H1 (cell line): ENCODE results near the gene ZBTB16. TPM values are rescaled to one million over a fixed set of nuclear protein-coding genes. Genes with fewer than 3 reads are reported as not detected.

Source experiments
- CTCF ChIA-PET: fragments of 300-600 bp; sonication (Branson Sonifier 250); formaldehyde crosslinking; loops from one replicate; lab custom pipeline; 2021; ENCODE audit not compliant: partially characterized antibody; lab: Charles Lee
- POLR2A ChIA-PET: fragments of 300-600 bp; sonication (Branson Sonifier 250); formaldehyde crosslinking; loops from one replicate; lab custom pipeline; 2021; ENCODE audit warnings: inconsistent platforms; ENCODE audit not compliant: partially characterized antibody; lab: Charles Lee
- DNase-seq, 2 experiments: peaks; one replicate each; pipeline versions ENCODE4 v3.0.0 to v3.0.0-alpha.2; 2010 to 2022; ENCODE audit warnings: low spot score in 2 of 2, low read depth in 1 of 2, mixed read lengths in 1 of 2
- FAIRE-seq: peaks from 2 replicates; lab custom pipeline; 2011; peaks lifted over from hg19 to GRCh38; lab: Jason Lieb, UNC
- H2AFZ ChIP-seq: 2 replicates; pipeline ENCODE4 v1.8.1; 2012; ENCODE audit warnings: low read length, inconsistent platforms
- H2AK5ac ChIP-seq: 2 replicates; pipeline ENCODE4 v1.6.1; 2013; ENCODE audit warnings: low read depth, low read length
- H2BK120ac ChIP-seq: replicated peaks from 2 replicates; pipeline ENCODE3; 2013; ENCODE audit warnings: low read depth, low read length, inconsistent platforms
- H2BK12ac ChIP-seq: 2 replicates; pipeline ENCODE4 v1.6.1; 2013; ENCODE audit warnings: low read depth, low read length
- H2BK15ac ChIP-seq: 2 replicates; pipeline ENCODE4 v1.6.1; 2013; ENCODE audit warnings: low read length
- H2BK20ac ChIP-seq: 2 replicates; pipeline ENCODE4 v1.6.1; 2013; ENCODE audit warnings: low read length
- H2BK5ac ChIP-seq: 2 replicates; pipeline ENCODE4 v1.6.1; 2013; ENCODE audit warnings: low read depth, low read length
- H3K14ac ChIP-seq: 2 replicates; pipeline ENCODE4 v1.6.1; 2013; ENCODE audit warnings: inconsistent platforms; ENCODE audit not compliant: insufficient read length
- H3K18ac ChIP-seq: 2 replicates; pipeline ENCODE4 v1.6.1; 2013; ENCODE audit warnings: low read length; ENCODE audit errors: extremely low read depth
- H3K23ac ChIP-seq: 2 replicates; pipeline ENCODE4 v1.6.1; 2013; ENCODE audit warnings: inconsistent platforms; ENCODE audit not compliant: insufficient read length
- H3K23me2 ChIP-seq: 2 replicates; pipeline ENCODE4 v1.6.1; 2013; ENCODE audit warnings: low read depth, low read length
- H3K27ac ChIP-seq: 2 replicates; pipeline ENCODE4 v1.6.1; 2011; ENCODE audit warnings: low read depth, low read length, inconsistent platforms
- H3K27me3 ChIP-seq, 4 experiments: replicated peaks in 1 of 4; 1 replicate in 1 of 4; 2 replicates in 3 of 4; pipeline versions ENCODE4 v1.6.1 to v1.8.1; 2011 to 2013; ENCODE audit warnings: low read length in 3 of 4, mild to moderate bottlenecking in 3 of 4, inconsistent platforms in 2 of 4, mixed read lengths in 2 of 4, moderate library complexity in 1 of 4; ENCODE audit not compliant: control insufficient read depth in 3 of 4, insufficient read depth in 3 of 4; ENCODE audit errors: extremely low read depth in 1 of 4
- H3K36me3 ChIP-seq, 4 experiments: 2 replicates each; pipeline versions ENCODE4 v1.6.1 to v1.8.1; 2011 to 2013; ENCODE audit warnings: mild to moderate bottlenecking in 4 of 4, low read length in 3 of 4, moderate library complexity in 2 of 4, control low read depth in 1 of 4, inconsistent platforms in 1 of 4; ENCODE audit not compliant: insufficient read depth in 4 of 4, control insufficient read depth in 2 of 4
- H3K4ac ChIP-seq: replicated peaks from 2 replicates; pipeline ENCODE3; 2013; ENCODE audit warnings: low read length, low read depth, mixed read lengths, inconsistent platforms; ENCODE audit not compliant: insufficient read length
- H3K4me1 ChIP-seq, 4 experiments: replicated peaks in 1 of 4; 1 replicate in 1 of 4; 2 replicates in 3 of 4; pipeline versions ENCODE4 v1.6.1 to v1.8.1; 2011 to 2013; ENCODE audit warnings: low read length in 3 of 4, inconsistent platforms in 2 of 4, mixed read lengths in 1 of 4; ENCODE audit not compliant: insufficient read depth in 4 of 4, control insufficient read depth in 3 of 4
- H3K4me2 ChIP-seq, 2 experiments: 2 replicates each; pipeline versions ENCODE4 v1.6.1 to v1.8.1; 2011 to 2013; ENCODE audit warnings: low read depth in 2 of 2, low read length in 2 of 2, control low read depth in 1 of 2, inconsistent platforms in 1 of 2, mild to moderate bottlenecking in 1 of 2; ENCODE audit not compliant: insufficient read depth in 1 of 2
- H3K4me3 ChIP-seq, 4 experiments: fragments of 200-600, 300-600 bp in 1 of 4; sonication (generic), shearing (Covaris generic), sonication (Bioruptor Twin) in 1 of 4; 2 replicates each; pipeline versions ENCODE4 v1.5.1 to v1.8.1; 2011 to 2016; ENCODE audit warnings: low read length in 4 of 4, low read depth in 3 of 4, control low read depth in 2 of 4, inconsistent platforms in 2 of 4, mild to moderate bottlenecking in 2 of 4, mixed read lengths in 1 of 4, moderate library complexity in 1 of 4; ENCODE audit not compliant: insufficient read depth in 2 of 4; ENCODE audit errors: extremely low read depth in 1 of 4
- H3K56ac ChIP-seq: replicated peaks from 2 replicates; pipeline ENCODE3; 2013; ENCODE audit warnings: low read depth, mild to moderate bottlenecking, mixed read lengths, low read length, inconsistent platforms; ENCODE audit not compliant: insufficient read length
- H3K79me1 ChIP-seq: 2 replicates; pipeline ENCODE4 v1.6.1; 2013; ENCODE audit warnings: low read depth, low read length, control low read depth
- H3K79me2 ChIP-seq, 2 experiments: 2 replicates each; pipeline versions ENCODE4 v1.6.1 to v1.8.1; 2012 to 2013; ENCODE audit warnings: low read length in 2 of 2, mild to moderate bottlenecking in 2 of 2, inconsistent platforms in 1 of 2; ENCODE audit not compliant: insufficient read depth in 2 of 2, control insufficient read depth in 1 of 2
- H3K9ac ChIP-seq, 4 experiments: replicated peaks in 1 of 4; 1 replicate in 1 of 4; 2 replicates in 3 of 4; pipeline versions ENCODE4 v1.6.1 to v1.8.1; 2011 to 2013; ENCODE audit warnings: low read depth in 3 of 4, low read length in 3 of 4, control low read depth in 2 of 4, mild to moderate bottlenecking in 2 of 4, moderate library complexity in 2 of 4, inconsistent platforms in 1 of 4; ENCODE audit errors: extremely low read depth in 1 of 4
- H3K9me3 ChIP-seq, 2 experiments: 2 replicates each; pipeline versions ENCODE4 v1.6.1 to v1.8.1; 2012 to 2013; ENCODE audit warnings: mild to moderate bottlenecking in 2 of 2, moderate library complexity in 2 of 2, control low read depth in 1 of 2, inconsistent platforms in 1 of 2, low read depth in 1 of 2, low read length in 1 of 2, mixed read lengths in 1 of 2; ENCODE audit not compliant: insufficient read depth in 2 of 2
- H4K20me1 ChIP-seq, 2 experiments: replicated peaks in 1 of 2; 2 replicates each; pipeline versions ENCODE3 to v1.8.1; 2011 to 2013; ENCODE audit warnings: inconsistent platforms in 2 of 2, low read length in 2 of 2, mild to moderate bottlenecking in 1 of 2; ENCODE audit not compliant: insufficient read depth in 2 of 2, control insufficient read depth in 1 of 2
- H4K5ac ChIP-seq: 2 replicates; pipeline ENCODE4 v1.6.1; 2013; ENCODE audit warnings: low read length, low read depth, mixed read lengths, inconsistent platforms; ENCODE audit not compliant: insufficient read length
- H4K8ac ChIP-seq: 2 replicates; pipeline ENCODE4 v1.8.0; 2013; ENCODE audit warnings: mild to moderate bottlenecking, moderate library complexity, low read length, inconsistent platforms; ENCODE audit not compliant: insufficient read depth; ENCODE audit errors: extremely low read depth
- H4K91ac ChIP-seq: replicated peaks from 2 replicates; pipeline ENCODE3; 2013; ENCODE audit warnings: low read length, mixed read lengths, inconsistent platforms; ENCODE audit not compliant: insufficient read length
- ASH2L ChIP-seq: fragments of 200-600, 300-600 bp; sonication (generic); IDR thresholded peaks from one replicate; pipeline ENCODE4 v1.7.1; 2017; ENCODE audit warnings: low read length
- CBX5 ChIP-seq: fragments of 300-800, 300-1000 bp; sonication (generic); IDR thresholded peaks from 2 replicates; pipeline ENCODE4 v1.7.1; 2016; ENCODE audit warnings: antibody characterized with exemption, low read length, low read depth
- CHD2 ChIP-seq: IDR thresholded peaks from 2 replicates; pipeline ENCODE4 v1.6.1; 2012; ENCODE audit warnings: low read length, improper control_type of control experiment
- CREB1 ChIP-seq: IDR thresholded peaks from 2 replicates; pipeline ENCODE4 v1.6.1; 2012; ENCODE audit warnings: inconsistent platforms
- KDM4A ChIP-seq: IDR thresholded peaks from one replicate; pipeline ENCODE4 v1.7.1; 2012; ENCODE audit warnings: low read depth, mild to moderate bottlenecking, moderate library complexity, low read length, inconsistent platforms; ENCODE audit not compliant: severe bottlenecking
- NANOG ChIP-seq: IDR thresholded peaks from 2 replicates; pipeline ENCODE4 v1.6.1; 2011; ENCODE audit warnings: low read length, low read depth, mild to moderate bottlenecking, inconsistent platforms; ENCODE audit not compliant: insufficient read depth, poor library complexity, severe bottlenecking
- PHF8 ChIP-seq: fragments of 200-600 bp; sonication (generic); conservative IDR thresholded peaks from 2 replicates; pipeline ENCODE4 v1.7.1; 2012; ENCODE audit warnings: low read depth, mild to moderate bottlenecking, inconsistent platforms, low read length, moderate library complexity
- RBBP5 ChIP-seq: IDR thresholded peaks from 2 replicates; pipeline ENCODE4 v1.7.1; 2012; ENCODE audit warnings: low read depth, mild to moderate bottlenecking, inconsistent platforms, low read length, moderate library complexity, borderline replicate concordance
- RXRA ChIP-seq: IDR thresholded peaks from 2 replicates; pipeline ENCODE4 v1.6.1; 2011; ENCODE audit warnings: low read depth, mild to moderate bottlenecking, low read length, moderate library complexity; ENCODE audit not compliant: insufficient read depth
- SAP30 ChIP-seq: fragments of 300-600 bp; sonication (generic); IDR thresholded peaks from 2 replicates; pipeline ENCODE4 v1.7.1; 2012; ENCODE audit warnings: low read length, moderate library complexity, mild to moderate bottlenecking, inconsistent platforms; ENCODE audit not compliant: insufficient read depth, insufficient replicate concordance
- SP1 ChIP-seq: IDR thresholded peaks from 2 replicates; pipeline ENCODE4 v1.6.1; 2011; ENCODE audit warnings: low read depth, low read length
- SP4 ChIP-seq: IDR thresholded peaks from 2 replicates; pipeline ENCODE4 v1.6.1; 2012; ENCODE audit warnings: low read length, inconsistent platforms
- TCF12 ChIP-seq: IDR thresholded peaks from 2 replicates; pipeline ENCODE4 v1.6.1; 2011; ENCODE audit warnings: low read depth, mild to moderate bottlenecking, low read length
- WGBS, 2 experiments: shearing (Covaris generic) in 1 of 2; methylation state at CpG; one replicate each; pipeline versions ENCODE4 v1.1.6 to v1.1.7; 2013 to 2015; ENCODE audit warnings: low lambda C conversion rate in 2 of 2, mixed read lengths in 2 of 2, inconsistent platforms in 1 of 2, low coverage in 1 of 2, missing lambda C conversion rate in 1 of 2; ENCODE audit not compliant: insufficient replicate concordance in 2 of 2, insufficient coverage in 1 of 2, insufficient read length in 1 of 2; ENCODE audit errors: extremely low coverage in 1 of 2, missing lambda C conversion rate in 1 of 2; 5-methylcytosine and 5-hydroxymethylcytosine counted together
- polyA plus RNA-seq, 7 experiments: library from polyadenylated mRNA; depleted of rRNA in 3 of 7; stranded (reverse) in 5 of 7; unstranded in 2 of 7; fragments of >200 nt in 5 of 7; fragments of 200-250 nt in 2 of 7; gene quantifications; 1 replicate in 5 of 7; 2 replicates in 1 of 7; 4 replicates in 1 of 7; pipeline versions ENCODE4 v1.2.1 to v1.2.3, GENCODE V29; 2011 to 2013; ENCODE audit warnings: missing spikeins in 2 of 7, mixed read lengths in 2 of 7
- total RNA-seq: library from RNA; stranded (reverse); fragmentation: NEBNext Ultra II Directional; extraction: Animal tissue kit (Norgen Biotek cat#: 25700); gene quantifications from 2 replicates; pipeline ENCODE4 v1.2.1, GENCODE V29; 2021
- TF ChIP-seq, protein P1 (sequence below): IDR thresholded peaks from 2 replicates; pipeline ENCODE4 v1.6.1; 2011; ENCODE audit warnings: low read length, improper control_type of control experiment

Gene ZBTB16
- total and polyA plus RNA-seq, 2 of the 8 experiments (the other 6 are each of a cell fraction or from before 2014, with no cell fraction given): 0.12 to 0.61 TPM

DNA sequence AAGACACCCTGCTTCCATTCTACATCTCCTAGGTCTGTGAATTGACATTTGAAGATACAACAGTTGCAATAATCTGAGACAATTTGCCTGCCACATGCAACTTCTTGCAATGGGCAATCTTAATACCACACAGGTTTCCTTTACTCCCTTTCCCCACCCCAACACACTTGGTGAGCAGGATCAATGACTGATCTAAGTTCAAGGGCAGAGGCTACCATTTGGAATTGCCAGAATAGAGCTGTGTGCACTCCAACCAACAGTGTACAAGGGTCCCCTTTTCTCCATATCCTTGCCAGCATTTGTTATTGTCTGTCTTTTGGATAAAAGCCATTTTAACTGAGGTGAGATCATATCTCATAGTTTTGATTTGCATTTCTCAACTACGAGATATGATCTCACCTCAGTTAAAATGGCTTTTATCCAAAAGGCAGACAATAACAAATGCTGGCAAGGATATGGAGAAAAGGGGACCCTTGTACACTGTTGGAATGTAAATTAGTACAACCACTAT, 233.7 kb downstream of the ZBTB16 start:
- H3K36me3 ChIP-seq: no peaks in the 10 kb centered on the region
- no peak overlapping the region for H3K9ac ChIP-seq
- H2BK120ac ChIP-seq: no peak overlapping the region
- H3K79me2 ChIP-seq: no peaks in the 10 kb centered on the region
- H3K4ac ChIP-seq: no peak overlapping the region
- no peaks in the 10 kb centered on the region for H3K23me2 ChIP-seq
- H3K79me1 ChIP-seq: no peaks in the 10 kb centered on the region
- H4K8ac ChIP-seq: no peak overlapping the region
- H2BK12ac ChIP-seq: no peak overlapping the region
- H3K4me1 ChIP-seq: no peaks in the 10 kb centered on the region
- no peaks in the 10 kb centered on the region for H4K20me1 ChIP-seq
- no peak overlapping the region for H4K91ac ChIP-seq
- no peak overlapping the region for H4K5ac ChIP-seq
- no peaks in the 10 kb centered on the region for H3K9me3 ChIP-seq
- WGBS, 2 experiments: 94% methylated on average over 1 of the region's 1 CpG; no CpG with 5 or more reads in 1 of the 2 experiments
- H3K23ac ChIP-seq: no peak overlapping the region
- POLR2A ChIA-PET: no interaction called here
- H2BK15ac ChIP-seq: no peak overlapping the region
- H3K4me2 ChIP-seq: no peak overlapping the region
- H3K56ac ChIP-seq: no peak overlapping the region
- H3K14ac ChIP-seq: no peak overlapping the region
- H2AFZ ChIP-seq: no peak overlapping the region
- H3K18ac ChIP-seq: no peak overlapping the region
- H3K27me3 ChIP-seq: no peaks in the 10 kb centered on the region
- DNase-seq (no peak), FAIRE-seq (no peak)
- H2BK20ac ChIP-seq: no peak overlapping the region
- no peak overlapping the region for H3K27ac ChIP-seq
- H2AK5ac ChIP-seq: no peak overlapping the region
- H3K4me3 ChIP-seq: no peak overlapping the region
- CTCF ChIA-PET: interaction anchor here (0.7 to 1.3 kb wide), 3 partner anchors 12 to 25 kb away, joined by 3 to 4 read pairs (median 4); no protein-coding TSS in a partner anchor
- H2BK5ac ChIP-seq: no peak overlapping the region
- TF ChIP-seq KDM4A (no peak), SP1 (no peak), NANOG (no peak), CBX5 (no peak), RBBP5 (no peak), TCF12 (no peak), CHD2 (no peak), SAP30 (no peak), PHF8 (no peak), SP4 (no peak), ASH2L (no peak), RXRA (no peak), CREB1 (no peak)
- TF ChIP-seq, protein P1, sequence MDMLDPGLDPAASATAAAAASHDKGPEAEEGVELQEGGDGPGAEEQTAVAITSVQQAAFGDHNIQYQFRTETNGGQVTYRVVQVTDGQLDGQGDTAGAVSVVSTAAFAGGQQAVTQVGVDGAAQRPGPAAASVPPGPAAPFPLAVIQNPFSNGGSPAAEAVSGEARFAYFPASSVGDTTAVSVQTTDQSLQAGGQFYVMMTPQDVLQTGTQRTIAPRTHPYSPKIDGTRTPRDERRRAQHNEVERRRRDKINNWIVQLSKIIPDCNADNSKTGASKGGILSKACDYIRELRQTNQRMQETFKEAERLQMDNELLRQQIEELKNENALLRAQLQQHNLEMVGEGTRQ: no peak
